Measurements from ENCODE around the gene AHNAK.
"Not testable (repeated sequence)": the region's sequence is repeated elsewhere in the genome, so short reads cannot be mapped to it uniquely, and the experiment has no call there.

Gene AHNAK, protein sequence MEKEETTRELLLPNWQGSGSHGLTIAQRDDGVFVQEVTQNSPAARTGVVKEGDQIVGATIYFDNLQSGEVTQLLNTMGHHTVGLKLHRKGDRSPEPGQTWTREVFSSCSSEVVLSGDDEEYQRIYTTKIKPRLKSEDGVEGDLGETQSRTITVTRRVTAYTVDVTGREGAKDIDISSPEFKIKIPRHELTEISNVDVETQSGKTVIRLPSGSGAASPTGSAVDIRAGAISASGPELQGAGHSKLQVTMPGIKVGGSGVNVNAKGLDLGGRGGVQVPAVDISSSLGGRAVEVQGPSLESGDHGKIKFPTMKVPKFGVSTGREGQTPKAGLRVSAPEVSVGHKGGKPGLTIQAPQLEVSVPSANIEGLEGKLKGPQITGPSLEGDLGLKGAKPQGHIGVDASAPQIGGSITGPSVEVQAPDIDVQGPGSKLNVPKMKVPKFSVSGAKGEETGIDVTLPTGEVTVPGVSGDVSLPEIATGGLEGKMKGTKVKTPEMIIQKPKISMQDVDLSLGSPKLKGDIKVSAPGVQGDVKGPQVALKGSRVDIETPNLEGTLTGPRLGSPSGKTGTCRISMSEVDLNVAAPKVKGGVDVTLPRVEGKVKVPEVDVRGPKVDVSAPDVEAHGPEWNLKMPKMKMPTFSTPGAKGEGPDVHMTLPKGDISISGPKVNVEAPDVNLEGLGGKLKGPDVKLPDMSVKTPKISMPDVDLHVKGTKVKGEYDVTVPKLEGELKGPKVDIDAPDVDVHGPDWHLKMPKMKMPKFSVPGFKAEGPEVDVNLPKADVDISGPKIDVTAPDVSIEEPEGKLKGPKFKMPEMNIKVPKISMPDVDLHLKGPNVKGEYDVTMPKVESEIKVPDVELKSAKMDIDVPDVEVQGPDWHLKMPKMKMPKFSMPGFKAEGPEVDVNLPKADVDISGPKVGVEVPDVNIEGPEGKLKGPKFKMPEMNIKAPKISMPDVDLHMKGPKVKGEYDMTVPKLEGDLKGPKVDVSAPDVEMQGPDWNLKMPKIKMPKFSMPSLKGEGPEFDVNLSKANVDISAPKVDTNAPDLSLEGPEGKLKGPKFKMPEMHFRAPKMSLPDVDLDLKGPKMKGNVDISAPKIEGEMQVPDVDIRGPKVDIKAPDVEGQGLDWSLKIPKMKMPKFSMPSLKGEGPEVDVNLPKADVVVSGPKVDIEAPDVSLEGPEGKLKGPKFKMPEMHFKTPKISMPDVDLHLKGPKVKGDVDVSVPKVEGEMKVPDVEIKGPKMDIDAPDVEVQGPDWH (N-terminal part only)

GRCh38 chr11:62546244-62546928 lies at the start of gene AHNAK:
TSS of gene AHNAK (minus strand) at chr11:62546806. CDS start at chr11:62536098, 10,708 bp downstream.
- peak; percentile 89 for DNase-seq (ENCODE audit: low spot score)

- DNase-seq (ENCODE audit: low spot score): no peak
Measured at GRCh38 chr11:62595124-62595523, 48.5 kb upstream of the AHNAK start.

- peak; percentile 66 for DNase-seq (ENCODE audit: low spot score)
Measured at GRCh38 chr11:62593434-62594044, 46.9 kb upstream of the AHNAK start.

DNA sequence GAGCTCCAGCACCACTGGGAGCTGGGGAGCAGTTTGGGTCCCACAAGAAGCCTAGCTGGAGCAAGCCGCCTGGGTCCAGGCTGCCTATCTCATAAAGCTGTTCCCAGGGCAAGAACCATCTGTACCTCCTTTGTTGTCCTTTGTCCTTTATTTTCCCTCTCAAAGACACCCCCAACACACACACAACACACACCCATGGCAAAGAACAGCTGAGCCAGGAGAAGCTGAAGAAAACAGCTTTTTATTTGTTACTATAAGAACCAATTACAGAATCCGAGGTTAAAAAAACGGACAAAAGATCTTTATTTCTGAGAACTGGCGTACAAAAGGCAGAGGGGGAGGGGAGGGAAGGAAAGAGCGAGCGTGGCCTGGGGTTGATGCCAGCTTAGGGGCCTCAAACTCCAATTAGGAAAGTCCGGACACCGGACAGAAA lies 46.4 kb upstream of the AHNAK start:
- no peak for DNase-seq (ENCODE audit: low spot score)

DNA sequence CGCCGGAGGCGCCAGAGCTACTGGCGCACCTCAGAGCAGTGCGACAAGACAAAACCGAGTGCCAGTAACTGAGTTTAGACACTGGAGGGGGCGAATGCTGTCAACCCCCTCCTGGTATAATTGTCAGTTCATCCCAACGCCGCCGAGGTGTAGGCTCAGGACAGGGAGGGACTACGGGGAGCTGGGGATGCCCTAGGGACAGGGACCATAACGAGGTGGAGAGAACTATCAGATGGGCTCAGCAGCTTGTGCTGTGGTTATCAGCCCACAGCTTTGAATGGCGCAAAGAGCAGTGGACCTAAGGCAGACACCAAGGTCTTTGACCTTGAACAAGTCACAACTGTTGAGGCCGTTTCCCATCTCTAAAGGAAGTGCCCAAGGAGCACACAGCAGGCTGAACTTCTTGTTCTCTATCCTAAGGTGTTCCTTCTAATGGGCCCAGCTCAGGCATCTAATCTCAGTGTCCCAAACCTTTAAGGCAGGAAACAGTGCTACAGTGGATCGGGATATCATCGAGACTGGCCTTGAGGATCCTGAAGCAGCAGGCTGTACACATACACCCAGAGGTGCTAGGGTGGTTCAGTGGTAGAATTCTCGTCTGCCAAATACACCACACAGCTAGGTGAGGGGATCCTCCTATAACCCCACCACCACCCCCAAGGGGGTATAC lies 45.7 kb upstream of the AHNAK start:
- DNase-seq (ENCODE audit: low spot score): no peak

DNA sequence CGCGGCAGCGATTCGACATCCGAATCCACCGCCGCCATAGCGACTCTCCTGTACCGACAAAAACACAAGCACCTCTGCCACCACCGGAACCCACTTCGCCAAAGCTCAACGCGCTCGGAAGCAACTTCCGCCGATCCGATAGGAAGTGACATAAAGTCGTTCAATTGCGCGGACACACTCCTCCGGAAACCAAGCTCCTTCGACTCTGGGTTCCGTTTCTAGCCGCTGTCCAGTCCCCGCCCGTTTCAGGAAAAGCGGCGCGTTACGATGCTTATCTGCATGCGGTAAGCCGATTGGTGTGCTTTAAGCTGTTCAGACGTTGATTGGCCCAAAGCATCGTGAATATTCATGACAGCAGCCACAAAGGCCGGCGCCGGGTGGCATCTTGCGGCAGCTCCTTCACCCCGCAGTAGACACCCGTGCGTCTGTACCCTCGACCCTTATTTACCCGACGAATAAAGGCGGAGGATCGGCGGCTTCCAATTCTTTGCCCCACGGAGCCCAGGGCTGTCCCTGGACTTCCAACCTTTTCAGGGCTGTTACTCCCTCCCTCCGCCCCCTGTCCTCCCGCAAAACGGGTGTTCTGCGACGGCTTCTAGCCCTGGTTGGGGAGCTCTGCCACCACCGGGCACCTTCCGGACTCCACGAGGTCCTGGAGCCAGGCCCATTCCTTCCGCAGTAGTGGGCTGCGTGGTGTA lies 45.0 kb upstream of the AHNAK start, which contains the start of gene TUT1:
TSS of gene TUT1 (minus strand) at position 76 of the 698 bp plus-strand sequence. CDS start at position 38, 38 bp downstream.
- peak; percentile 92 for DNase-seq (ENCODE audit: low spot score)

DNA sequence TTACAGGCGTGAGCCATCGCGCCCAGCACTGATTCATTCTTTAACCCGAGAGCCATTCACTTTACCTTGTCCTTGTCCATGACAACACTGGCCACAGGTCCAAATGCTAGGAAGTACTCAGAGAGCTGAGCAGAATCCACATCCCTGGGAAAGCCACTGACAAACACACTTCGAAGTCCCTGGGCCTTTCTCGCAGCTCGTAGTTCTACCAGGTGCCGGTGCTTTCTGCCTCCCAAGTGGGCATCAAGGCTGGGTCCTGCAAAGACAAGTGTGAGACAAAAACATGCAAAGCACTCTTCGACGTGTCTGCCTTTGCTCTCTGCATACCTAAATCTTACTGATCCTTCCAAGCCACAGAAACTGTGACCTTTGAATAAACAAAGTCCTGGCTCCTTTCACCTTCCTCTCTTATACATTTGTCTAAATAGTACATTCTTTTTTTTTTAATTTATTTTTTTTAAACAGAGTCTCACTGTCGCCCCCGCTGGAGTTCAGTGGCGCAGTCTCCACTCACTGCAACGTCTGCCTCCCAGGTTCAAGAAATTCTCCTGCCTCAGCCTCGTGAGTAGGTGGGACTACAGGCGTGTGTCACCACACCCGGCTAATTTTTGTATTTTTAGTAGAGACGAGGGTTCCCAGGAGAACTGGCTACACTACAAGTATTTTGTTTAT lies 42.5 kb upstream of the AHNAK start:
- no peak for DNase-seq (ENCODE audit: low spot score)

- DNase-seq (ENCODE audit: low spot score): not testable (repeated sequence)
Measured at GRCh38 chr11:62585356-62585755, 38.8 kb upstream of the AHNAK start.

GRCh38 chr11:62581735-62582134 lies 35.1 kb upstream of the AHNAK start:
- DNase-seq (ENCODE audit: low spot score): not testable (repeated sequence)

GRCh38 chr11:62580959-62581715 lies 34.5 kb upstream of the AHNAK start:
- no peak for DNase-seq (ENCODE audit: low spot score)

- DNase-seq (ENCODE audit: low spot score): no peak
Measured at GRCh38 chr11:62579252-62579651, 32.6 kb upstream of the AHNAK start.

DNA sequence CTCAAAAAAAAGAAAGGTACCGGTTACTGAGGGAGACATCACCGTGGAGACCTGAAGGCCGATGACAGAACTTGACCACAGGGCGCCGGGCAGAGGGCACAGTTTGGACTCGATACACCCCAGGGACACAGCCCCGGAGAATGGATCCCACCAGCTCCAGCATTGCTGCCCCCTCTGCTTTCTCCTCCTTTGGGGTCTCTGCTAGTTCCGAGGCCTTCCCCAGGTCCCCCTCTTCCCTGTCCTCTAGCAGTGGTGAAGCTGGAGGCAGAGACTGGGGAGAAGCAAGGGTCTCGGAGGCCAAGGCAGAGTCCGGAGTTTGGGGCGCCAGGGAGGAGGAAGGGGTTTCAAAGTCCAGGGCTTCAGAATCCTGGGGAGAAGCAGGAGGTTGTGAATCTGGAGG lies 31.9 kb upstream of the AHNAK start:
- no peak for DNase-seq (ENCODE audit: low spot score)

- no peak for DNase-seq (ENCODE audit: low spot score)
Measured at GRCh38 chr11:62577046-62577714, 30.6 kb upstream of the AHNAK start.

DNA sequence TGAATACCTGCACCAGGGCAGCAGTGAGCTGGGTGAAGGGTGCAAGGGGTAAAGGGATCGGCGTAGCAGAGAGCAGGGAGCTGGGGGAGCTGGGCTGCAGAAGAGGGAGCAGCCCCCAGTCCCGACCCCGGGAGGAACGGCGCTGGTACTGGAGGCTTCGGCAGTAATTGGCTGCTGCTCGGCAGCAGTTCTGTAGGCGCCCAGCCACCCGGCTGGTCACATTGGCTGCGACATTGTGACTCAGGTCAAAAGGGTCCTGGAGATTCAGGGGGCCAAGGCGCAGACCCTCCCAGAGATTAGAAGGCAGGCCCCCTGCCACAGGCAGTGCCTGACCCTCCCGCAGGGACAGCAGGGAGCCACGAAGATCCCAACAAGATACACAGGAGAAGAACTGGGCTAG lies 29.2 kb upstream of the AHNAK start:
- no peak for DNase-seq (ENCODE audit: low spot score)

- peak; percentile 31 for DNase-seq (ENCODE audit: low spot score)
Measured at GRCh38 chr11:62575156-62575555, 28.6 kb upstream of the AHNAK start.

GRCh38 chr11:62574363-62575071 lies 27.9 kb upstream of the AHNAK start:
- DNase-seq (ENCODE audit: low spot score): peak; percentile 53
